ENCODE measurements around the gene BOLL.

The BOLL gene

GRCh38 chr2:197801033-197801432 is 15.9 kb upstream of the BOLL start:
- H3K4me3 ChIP-seq (ENCODE audit: low read depth, low read length): no peak overlapping the region

GRCh38 chr2:197800091-197800490 is 15.0 kb upstream of the BOLL start:
- H3K9me3 ChIP-seq (ENCODE audit: severe bottlenecking): no peaks in the 10 kb centered on the region
- no peak overlapping the region for H3K27ac ChIP-seq
- H3K36me3 ChIP-seq: no peaks in the 10 kb centered on the region
- peaks cover 3% of the 10 kb centered on the region for H3K27me3 ChIP-seq (ENCODE audit: insufficient read depth, low read depth, severe bottlenecking)
- no peak overlapping the region for H3K4me3 ChIP-seq (ENCODE audit: low read depth, low read length)
- no peak for DNase-seq
- no peak for TF ChIP-seq CTCF (IDR thresholded peaks at IDR 0.05; ENCODE audit: low read depth, low read length)

More at GRCh38 chr2:197801033-197801432, 15.9 kb upstream of the BOLL start:
- Histone ChIP-seq H3K9me3 (ENCODE audit: severe bottlenecking) (no peaks in the 10 kb centered on the region), H3K27me3 (ENCODE audit: insufficient read depth, low read depth, severe bottlenecking) (peaks cover 9% of the 10 kb centered on the region), H3K36me3 (no peaks in the 10 kb centered on the region), H3K27ac (no peak overlapping the region)
- no peak for TF ChIP-seq CTCF (IDR thresholded peaks at IDR 0.05; ENCODE audit: low read depth, low read length)
- no peak for DNase-seq

- Histone ChIP-seq H3K4me3 (ENCODE audit: low read depth, low read length) (no peak overlapping the region), H3K36me3 (no peaks in the 10 kb centered on the region), H3K27ac (no peak overlapping the region), H3K9me3 (ENCODE audit: severe bottlenecking) (no peaks in the 10 kb centered on the region), H3K27me3 (ENCODE audit: insufficient read depth, low read depth, severe bottlenecking) (no peaks in the 10 kb centered on the region)
- TF ChIP-seq CTCF (IDR thresholded peaks at IDR 0.05; ENCODE audit: low read depth, low read length): no peak
- DNase-seq: no peak
These were observed 13.9 kb upstream of the BOLL start for GRCh38 chr2:197799068-197799467.

GRCh38 chr2:197798187-197798586 is 13.1 kb upstream of the BOLL start:
- Histone ChIP-seq H3K27me3 (ENCODE audit: insufficient read depth, low read depth, severe bottlenecking) (no peaks in the 10 kb centered on the region), H3K27ac (no peak overlapping the region), H3K4me3 (ENCODE audit: low read depth, low read length) (no peak overlapping the region), H3K36me3 (no peaks in the 10 kb centered on the region), H3K9me3 (ENCODE audit: severe bottlenecking) (no peaks in the 10 kb centered on the region)
- DNase-seq: no peak
- TF ChIP-seq CTCF (IDR thresholded peaks at IDR 0.05; ENCODE audit: low read depth, low read length): no peak

GRCh38 chr2:197795277-197795676 is 10.2 kb upstream of the BOLL start:
- Histone ChIP-seq H3K9me3 (ENCODE audit: severe bottlenecking) (no peaks in the 10 kb centered on the region), H3K36me3 (no peaks in the 10 kb centered on the region), H3K27ac (no peak overlapping the region), H3K4me3 (ENCODE audit: low read depth, low read length) (no peak overlapping the region), H3K27me3 (ENCODE audit: insufficient read depth, low read depth, severe bottlenecking) (no peaks in the 10 kb centered on the region)
- TF ChIP-seq CTCF (IDR thresholded peaks at IDR 0.05; ENCODE audit: low read depth, low read length): no peak
- no peak for DNase-seq

GRCh38 chr2:197793456-197793855 is 8.3 kb upstream of the BOLL start:
- Histone ChIP-seq H3K36me3 (no peaks in the 10 kb centered on the region), H3K4me3 (ENCODE audit: low read depth, low read length) (no peak overlapping the region), H3K27ac (no peak overlapping the region), H3K27me3 (ENCODE audit: insufficient read depth, low read depth, severe bottlenecking) (no peaks in the 10 kb centered on the region), H3K9me3 (ENCODE audit: severe bottlenecking) (no peaks in the 10 kb centered on the region)
- TF ChIP-seq CTCF (IDR thresholded peaks at IDR 0.05; ENCODE audit: low read depth, low read length): no peak
- DNase-seq: no peak

All from WERI-Rb-1 (cell line).